Measurements from ENCODE around the gene SORCS2. TPM values are rescaled to one million over a fixed set of nuclear protein-coding genes. Genes with fewer than 3 reads are reported as not detected.

Gene SORCS2
- total and polyA plus RNA-seq, 2 of the 13 experiments (the other 11 are each of a cell fraction or from before 2014, with no cell fraction given) = 0.82 to 1.0 TPM

- in situ Hi-C loops (cut with HindIII; ENCODE audit: extremely low pct_ligation_motif_present, low pct_unique_long_range_greater_than_20kb) (no loop called here), intact Hi-C loops (cut with micrococcal nuclease; ENCODE audit: unreplicated experiment) (loop anchor here (5.0 kb wide), 1 partner anchor 214 kb away; no protein-coding TSS in a partner anchor)
- BruUV-seq (replicated peaks) = no TSS peak
- no peak overlapping the region for H3K4me3 ChIP-seq (replicated peaks in 1 of 3; ENCODE audit: insufficient read depth in 1 of 3, low read depth in 2 of 3, low read length in 3 of 3)
- H3K4me2 ChIP-seq (ENCODE audit: low read depth, low read length) = no peak overlapping the region
- H3K4me1 ChIP-seq (ENCODE audit: insufficient read depth, low read length) = peaks cover 84% of the 10 kb centered on the region
- 91% methylated on average over 29 of the region's 31 CpGs for WGBS (ENCODE audit: low lambda C conversion rate)
- TF ChIP-seq TGIF2 (CRISPR knock-in tag; IDR thresholded peaks at IDR 0.05) (no peak), ZNF737 (CRISPR knock-in tag; IDR thresholded peaks at IDR 0.05; ENCODE audit: borderline replicate concordance) (no peak), ZNF776 (CRISPR knock-in tag; IDR thresholded peaks at IDR 0.05) (no peak)
- TF ChIP-seq, protein P1, sequence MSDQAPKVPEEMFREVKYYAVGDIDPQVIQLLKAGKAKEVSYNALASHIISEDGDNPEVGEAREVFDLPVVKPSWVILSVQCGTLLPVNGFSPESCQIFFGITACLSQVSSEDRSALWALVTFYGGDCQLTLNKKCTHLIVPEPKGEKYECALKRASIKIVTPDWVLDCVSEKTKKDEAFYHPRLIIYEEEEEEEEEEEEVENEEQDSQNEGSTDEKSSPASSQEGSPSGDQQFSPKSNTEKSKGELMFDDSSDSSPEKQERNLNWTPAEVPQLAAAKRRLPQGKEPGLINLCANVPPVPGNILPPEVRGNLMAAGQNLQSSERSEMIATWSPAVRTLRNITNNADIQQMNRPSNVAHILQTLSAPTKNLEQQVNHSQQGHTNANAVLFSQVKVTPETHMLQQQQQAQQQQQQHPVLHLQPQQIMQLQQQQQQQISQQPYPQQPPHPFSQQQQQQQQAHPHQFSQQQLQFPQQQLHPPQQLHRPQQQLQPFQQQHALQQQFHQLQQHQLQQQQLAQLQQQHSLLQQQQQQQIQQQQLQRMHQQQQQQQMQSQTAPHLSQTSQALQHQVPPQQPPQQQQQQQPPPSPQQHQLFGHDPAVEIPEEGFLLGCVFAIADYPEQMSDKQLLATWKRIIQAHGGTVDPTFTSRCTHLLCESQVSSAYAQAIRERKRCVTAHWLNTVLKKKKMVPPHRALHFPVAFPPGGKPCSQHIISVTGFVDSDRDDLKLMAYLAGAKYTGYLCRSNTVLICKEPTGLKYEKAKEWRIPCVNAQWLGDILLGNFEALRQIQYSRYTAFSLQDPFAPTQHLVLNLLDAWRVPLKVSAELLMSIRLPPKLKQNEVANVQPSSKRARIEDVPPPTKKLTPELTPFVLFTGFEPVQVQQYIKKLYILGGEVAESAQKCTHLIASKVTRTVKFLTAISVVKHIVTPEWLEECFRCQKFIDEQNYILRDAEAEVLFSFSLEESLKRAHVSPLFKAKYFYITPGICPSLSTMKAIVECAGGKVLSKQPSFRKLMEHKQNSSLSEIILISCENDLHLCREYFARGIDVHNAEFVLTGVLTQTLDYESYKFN (CRISPR knock-in tag; conservative IDR thresholded peaks at IDR 0.05) = no peak
- ChIA-PET POLR2A (no interaction called here), CTCF (ENCODE audit: low intra/inter-chr PET ratio, low total read pairs) (no interaction called here)
- H3K9me3 ChIP-seq (ENCODE audit: low read length) = no peaks in the 10 kb centered on the region
- H3K27ac ChIP-seq (ENCODE audit: extremely low read length, insufficient read depth, low read length) = no peak overlapping the region
- H4K20me1 ChIP-seq (ENCODE audit: insufficient read depth, low read length) = no peaks in the 10 kb centered on the region
- H3K36me3 ChIP-seq (replicated peaks in 1 of 2; ENCODE audit: control insufficient read depth in 1 of 2, insufficient read depth in 2 of 2, low read length in 2 of 2) = peaks cover 8 to 16% of the 10 kb centered on the region in 2 experiments; a peak in 4 of 5 replicates
- ATAC-seq = no peak
- H3K9ac ChIP-seq (ENCODE audit: insufficient read depth, low read depth, low read length) = no peak overlapping the region
- no peaks in the 10 kb centered on the region for H3K27me3 ChIP-seq (ENCODE audit: control insufficient read depth in 1 of 2, insufficient read depth in 2 of 2, low read length in 2 of 2)
- no peaks in the 10 kb centered on the region for H3K79me2 ChIP-seq (ENCODE audit: insufficient read depth, low read length)
- DNase-seq (ENCODE audit: low spot score) = no peak
- H2AFZ ChIP-seq (ENCODE audit: low read length) = no peak overlapping the region
- no peak for FAIRE-seq
Measured at GRCh38 chr4:7772711-7773385, 580.5 kb downstream of the SORCS2 start.
